ENCODE results near the gene FAIM2. TPM values are rescaled to one million over a fixed set of nuclear protein-coding genes. Genes with fewer than 3 reads are reported as not detected.

The FAIM2 gene
- total and polyA plus RNA-seq, 10 of the 15 experiments (the other 5 are each of a cell fraction or from before 2014, with no cell fraction given) = not detected

DNA sequence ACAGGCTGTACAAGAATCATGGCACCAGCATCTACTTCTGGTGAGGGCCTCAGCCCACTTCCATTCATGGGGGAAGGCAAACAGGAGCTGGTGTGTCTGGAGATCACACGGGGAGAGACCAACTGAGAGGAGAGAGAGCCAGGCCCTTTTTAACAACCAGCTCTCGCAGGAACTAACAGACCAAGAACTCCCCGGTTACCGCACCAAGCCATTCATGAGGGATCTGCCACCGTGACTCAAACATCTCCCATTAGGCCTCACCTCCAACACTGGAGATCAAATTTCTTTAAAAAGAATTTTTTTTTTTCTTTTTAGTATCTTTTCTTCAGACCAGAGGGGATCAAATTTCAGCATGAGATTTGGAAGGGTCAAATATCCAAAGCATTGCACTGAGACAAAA, 30.1 kb upstream of the FAIM2 start (continued):
- no peak for TF ChIP-seq SMAD1 (IDR thresholded peaks at IDR 0.05; ENCODE audit: low read depth, partially characterized antibody)
- TF ChIP-seq, protein P1, sequence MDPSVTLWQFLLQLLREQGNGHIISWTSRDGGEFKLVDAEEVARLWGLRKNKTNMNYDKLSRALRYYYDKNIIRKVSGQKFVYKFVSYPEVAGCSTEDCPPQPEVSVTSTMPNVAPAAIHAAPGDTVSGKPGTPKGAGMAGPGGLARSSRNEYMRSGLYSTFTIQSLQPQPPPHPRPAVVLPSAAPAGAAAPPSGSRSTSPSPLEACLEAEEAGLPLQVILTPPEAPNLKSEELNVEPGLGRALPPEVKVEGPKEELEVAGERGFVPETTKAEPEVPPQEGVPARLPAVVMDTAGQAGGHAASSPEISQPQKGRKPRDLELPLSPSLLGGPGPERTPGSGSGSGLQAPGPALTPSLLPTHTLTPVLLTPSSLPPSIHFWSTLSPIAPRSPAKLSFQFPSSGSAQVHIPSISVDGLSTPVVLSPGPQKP (IDR thresholded peaks at IDR 0.05; ENCODE audit: low read depth, low read length) = no peak
- no peak for TF ChIP-seq STAT1 (conservative IDR thresholded peaks at IDR 0.05)

DNA sequence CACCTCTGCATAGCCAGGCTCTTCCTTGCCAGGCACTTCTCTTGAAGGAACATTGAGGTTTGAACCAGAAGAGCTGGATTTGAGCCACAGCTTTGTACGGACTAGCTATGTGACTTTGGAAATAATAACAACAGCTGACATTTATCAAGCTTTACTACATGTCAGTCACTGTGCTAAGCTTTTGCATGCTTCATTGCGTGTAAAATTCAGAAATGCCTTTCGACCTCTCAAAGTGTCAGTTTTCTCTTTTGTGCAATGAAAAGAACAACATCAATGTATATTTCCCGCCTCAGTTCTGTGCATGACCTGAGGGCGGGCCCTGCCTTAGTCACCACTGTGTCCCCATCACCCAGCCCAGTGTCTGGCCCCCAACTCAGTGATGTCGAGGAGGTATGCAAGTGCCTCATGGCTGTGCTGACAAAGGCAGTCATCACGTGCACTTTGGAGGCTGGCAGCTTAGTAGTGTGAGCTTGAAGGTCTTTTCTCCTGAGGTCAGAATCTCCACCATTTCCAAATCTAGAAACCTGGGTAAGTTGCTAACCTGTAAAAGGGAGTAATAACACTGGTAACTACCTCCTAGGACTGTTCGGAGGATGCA, 28.9 kb upstream of the FAIM2 start:
- intact Hi-C loops (cut with micrococcal nuclease; ENCODE audit: unreplicated experiment) (no loop called here), in situ Hi-C loops (cut with MboI) (no loop called here)
- H4K20me1 ChIP-seq (ENCODE audit: control insufficient read depth, insufficient read depth) = no peaks in the 10 kb centered on the region
- no peak overlapping the region for H3K9ac ChIP-seq (ENCODE audit: control insufficient read depth, insufficient read depth, low read length)
- no peaks in the 10 kb centered on the region for H3K79me2 ChIP-seq (ENCODE audit: control insufficient read depth, insufficient read depth, low read length)
- H3K9me3 ChIP-seq (replicated peaks; ENCODE audit: control insufficient read depth, insufficient read depth, low read length) = no peaks in the 10 kb centered on the region
- H3K36me3 ChIP-seq (ENCODE audit: control insufficient read depth in 2 of 2, insufficient read depth in 2 of 2, low read length in 1 of 2) = no peaks in the 10 kb centered on the region
- ATAC-seq (no peak), FAIRE-seq (no peak), DNase-seq (ENCODE audit: low read depth, low spot score) (no peak)
- ChIA-PET POLR2A (no interaction called here), RAD21 (ENCODE audit: unreplicated experiment) (interaction anchor here (0.6 to 0.9 kb wide), 2 partner anchors 39 to 123 kb away, joined by 3 read pairs; no protein-coding TSS in a partner anchor), SMC1A (ENCODE audit: uncharacterized antibody, unreplicated experiment) (interaction anchor here (3.1 kb wide), 1 partner anchor 13 kb away, joined by 8 read pairs; no protein-coding TSS in a partner anchor), CTCF (interaction anchor here (1.5 to 4.2 kb wide), 2 partner anchors 10 to 13 kb away, joined by 8 to 30 read pairs; no protein-coding TSS in a partner anchor)
- no TSS peak for BruUV-seq (replicated peaks)
- no peak overlapping the region for H3K4me2 ChIP-seq (ENCODE audit: control insufficient read depth, insufficient read depth)
- TF ChIP-seq IKZF2 (IDR thresholded peaks at IDR 0.05) = no peak
- TF ChIP-seq, protein P2, sequence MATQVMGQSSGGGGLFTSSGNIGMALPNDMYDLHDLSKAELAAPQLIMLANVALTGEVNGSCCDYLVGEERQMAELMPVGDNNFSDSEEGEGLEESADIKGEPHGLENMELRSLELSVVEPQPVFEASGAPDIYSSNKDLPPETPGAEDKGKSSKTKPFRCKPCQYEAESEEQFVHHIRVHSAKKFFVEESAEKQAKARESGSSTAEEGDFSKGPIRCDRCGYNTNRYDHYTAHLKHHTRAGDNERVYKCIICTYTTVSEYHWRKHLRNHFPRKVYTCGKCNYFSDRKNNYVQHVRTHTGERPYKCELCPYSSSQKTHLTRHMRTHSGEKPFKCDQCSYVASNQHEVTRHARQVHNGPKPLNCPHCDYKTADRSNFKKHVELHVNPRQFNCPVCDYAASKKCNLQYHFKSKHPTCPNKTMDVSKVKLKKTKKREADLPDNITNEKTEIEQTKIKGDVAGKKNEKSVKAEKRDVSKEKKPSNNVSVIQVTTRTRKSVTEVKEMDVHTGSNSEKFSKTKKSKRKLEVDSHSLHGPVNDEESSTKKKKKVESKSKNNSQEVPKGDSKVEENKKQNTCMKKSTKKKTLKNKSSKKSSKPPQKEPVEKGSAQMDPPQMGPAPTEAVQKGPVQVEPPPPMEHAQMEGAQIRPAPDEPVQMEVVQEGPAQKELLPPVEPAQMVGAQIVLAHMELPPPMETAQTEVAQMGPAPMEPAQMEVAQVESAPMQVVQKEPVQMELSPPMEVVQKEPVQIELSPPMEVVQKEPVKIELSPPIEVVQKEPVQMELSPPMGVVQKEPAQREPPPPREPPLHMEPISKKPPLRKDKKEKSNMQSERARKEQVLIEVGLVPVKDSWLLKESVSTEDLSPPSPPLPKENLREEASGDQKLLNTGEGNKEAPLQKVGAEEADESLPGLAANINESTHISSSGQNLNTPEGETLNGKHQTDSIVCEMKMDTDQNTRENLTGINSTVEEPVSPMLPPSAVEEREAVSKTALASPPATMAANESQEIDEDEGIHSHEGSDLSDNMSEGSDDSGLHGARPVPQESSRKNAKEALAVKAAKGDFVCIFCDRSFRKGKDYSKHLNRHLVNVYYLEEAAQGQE (IDR thresholded peaks at IDR 0.05; ENCODE audit: low read depth, low read length) = no peak
- TF ChIP-seq, protein P3, sequence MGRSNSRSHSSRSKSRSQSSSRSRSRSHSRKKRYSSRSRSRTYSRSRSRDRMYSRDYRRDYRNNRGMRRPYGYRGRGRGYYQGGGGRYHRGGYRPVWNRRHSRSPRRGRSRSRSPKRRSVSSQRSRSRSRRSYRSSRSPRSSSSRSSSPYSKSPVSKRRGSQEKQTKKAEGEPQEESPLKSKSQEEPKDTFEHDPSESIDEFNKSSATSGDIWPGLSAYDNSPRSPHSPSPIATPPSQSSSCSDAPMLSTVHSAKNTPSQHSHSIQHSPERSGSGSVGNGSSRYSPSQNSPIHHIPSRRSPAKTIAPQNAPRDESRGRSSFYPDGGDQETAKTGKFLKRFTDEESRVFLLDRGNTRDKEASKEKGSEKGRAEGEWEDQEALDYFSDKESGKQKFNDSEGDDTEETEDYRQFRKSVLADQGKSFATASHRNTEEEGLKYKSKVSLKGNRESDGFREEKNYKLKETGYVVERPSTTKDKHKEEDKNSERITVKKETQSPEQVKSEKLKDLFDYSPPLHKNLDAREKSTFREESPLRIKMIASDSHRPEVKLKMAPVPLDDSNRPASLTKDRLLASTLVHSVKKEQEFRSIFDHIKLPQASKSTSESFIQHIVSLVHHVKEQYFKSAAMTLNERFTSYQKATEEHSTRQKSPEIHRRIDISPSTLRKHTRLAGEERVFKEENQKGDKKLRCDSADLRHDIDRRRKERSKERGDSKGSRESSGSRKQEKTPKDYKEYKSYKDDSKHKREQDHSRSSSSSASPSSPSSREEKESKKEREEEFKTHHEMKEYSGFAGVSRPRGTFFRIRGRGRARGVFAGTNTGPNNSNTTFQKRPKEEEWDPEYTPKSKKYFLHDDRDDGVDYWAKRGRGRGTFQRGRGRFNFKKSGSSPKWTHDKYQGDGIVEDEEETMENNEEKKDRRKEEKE (IDR thresholded peaks at IDR 0.05) = no peak
- TF ChIP-seq ZNF274 (IDR thresholded peaks at IDR 0.05; ENCODE audit: insufficient read depth, insufficient read length) = no peak
- TF ChIP-seq TCF12 (IDR thresholded peaks at IDR 0.05; ENCODE audit: low read depth, low read length) = no peak
- TF ChIP-seq GATAD2B (conservative IDR thresholded peaks at IDR 0.05; ENCODE audit: low read depth) = no peak
- no peak for TF ChIP-seq ZSCAN29 (IDR thresholded peaks at IDR 0.05)
- TF ChIP-seq SPI1 (IDR thresholded peaks at IDR 0.05; ENCODE audit: borderline replicate concordance, insufficient read depth, low read depth, low read length) = no peak
- H3K4me1 ChIP-seq (ENCODE audit: control insufficient read depth, insufficient read depth, low read length) = no peaks in the 10 kb centered on the region
- no peak overlapping the region for H3K4me3 ChIP-seq
- H3K27me3 ChIP-seq (replicated peaks in 1 of 2; ENCODE audit: control insufficient read depth in 2 of 2, insufficient read depth in 2 of 2, low read length in 1 of 2) = peaks cover 1 to 3% of the 10 kb centered on the region in 2 experiments; a peak in 2 of 4 replicates
- H2AFZ ChIP-seq (ENCODE audit: control insufficient read depth, low read depth, low read length) = no peak overlapping the region
- 37% methylated on average over 8 of the region's 8 CpGs for WGBS (ENCODE audit: insufficient coverage, insufficient replicate concordance, low lambda C conversion rate, missing lambda C conversion rate)
- no peak overlapping the region for H3K27ac ChIP-seq (ENCODE audit: control insufficient read depth, insufficient read depth)

All from GM12878 (cell line).